Mucosa of descending colon (tissue), 3 donors: ENCODE results near the gene RPH3AL. TPM values are rescaled to one million over a fixed set of nuclear protein-coding genes. Genes with fewer than 3 reads are reported as not detected.

ENCODE experiments used
- ATAC-seq: fragments of 200-7000 bp; cut with Tn5 transposase; one replicate; pipeline ENCODE4 v1.9.1; 2020; ENCODE audit warnings: mild to moderate bottlenecking, moderate library complexity
- DNase-seq, 3 donors: peaks; one replicate each; pipeline ENCODE4 v3.0.0-alpha.2; 2020
- H3K36me3 ChIP-seq: fragments of 200-600 bp; one replicate; pipeline ENCODE4 v1.8.0; 2021; ENCODE audit warnings: low read depth, mild to moderate bottlenecking
- H3K4me1 ChIP-seq: fragments of 200-600 bp; one replicate; pipeline ENCODE4 v1.8.0; 2021; ENCODE audit warnings: low read depth, mild to moderate bottlenecking
- H3K4me3 ChIP-seq: fragments of 200-600 bp; one replicate; pipeline ENCODE4 v1.8.0; 2021; ENCODE audit warnings: mild to moderate bottlenecking
- H3K9me3 ChIP-seq: fragments of 200-600 bp; one replicate; pipeline ENCODE4 v1.8.0; 2021; ENCODE audit warnings: mild to moderate bottlenecking
- intact Hi-C, 2 donors: fragments of 100-400 bp; cut with DNase I in 1 of 2; cut with micrococcal nuclease in 1 of 2; formaldehyde crosslinking; loops; one replicate each; pipeline versions ENCODE4 v1.11.0 to v1.11.1; 2022; cut with DNase I, micrococcal nuclease
- total RNA-seq, 3 donors: library from RNA; stranded (reverse); fragmentation: NEBNext Ultra II Directional in 2 of 3; extraction: Animal tissue kit (Norgen Biotek cat#: 25700) in 2 of 3; gene quantifications; one replicate each; pipeline versions ENCODE4 v1.2.1 to v1.2.4, GENCODE V29; 2021 to 2023
- TF ChIP-seq, protein P1 (sequence below): fragments of 200-600 bp; IDR thresholded peaks from one replicate; pipeline ENCODE4 v1.8.0; 2022; ENCODE audit warnings: antibody characterized with exemption, mild to moderate bottlenecking
- donor health status: DM: no; HTN: no; CAD: no; lungs with moderate emphysema.
- donor health status: DM: no; HTN: no; CAD: no.
- donor health status: DM: no; HTN: yes; CAD: no.

The RPH3AL gene
- total RNA-seq, 3 donors from 2014 or later, result 24.0 to 44.1 (median 36.7) TPM

DNA sequence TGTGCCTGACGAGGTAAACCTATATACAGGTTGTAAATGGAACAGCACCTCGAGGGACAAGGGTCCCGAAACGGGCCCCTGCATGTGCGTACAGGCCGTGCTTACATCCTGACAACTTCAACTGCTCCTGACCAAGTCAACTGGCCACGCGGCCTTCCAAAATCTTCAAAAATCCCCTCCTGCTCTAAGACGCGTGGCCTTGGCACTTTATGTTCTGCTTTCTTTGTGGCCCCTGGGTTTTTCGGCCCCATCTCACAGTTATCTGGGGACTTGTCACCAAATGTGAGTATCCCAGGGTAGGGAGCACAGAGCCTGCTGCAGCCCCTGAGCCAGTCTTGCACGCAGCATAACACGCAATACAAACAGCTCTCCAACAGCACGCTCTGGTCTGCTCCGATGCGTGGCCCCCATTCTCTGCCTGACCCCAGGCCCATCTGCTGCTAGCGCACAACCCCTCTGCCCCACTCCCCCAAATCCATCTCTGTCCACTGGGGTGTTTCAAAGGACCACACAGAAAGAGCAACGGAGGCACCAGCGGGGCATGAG, 659 bp downstream of the RPH3AL start:
- peaks cover 52% of the 10 kb centered on the region for H3K4me1 ChIP-seq

DNA sequence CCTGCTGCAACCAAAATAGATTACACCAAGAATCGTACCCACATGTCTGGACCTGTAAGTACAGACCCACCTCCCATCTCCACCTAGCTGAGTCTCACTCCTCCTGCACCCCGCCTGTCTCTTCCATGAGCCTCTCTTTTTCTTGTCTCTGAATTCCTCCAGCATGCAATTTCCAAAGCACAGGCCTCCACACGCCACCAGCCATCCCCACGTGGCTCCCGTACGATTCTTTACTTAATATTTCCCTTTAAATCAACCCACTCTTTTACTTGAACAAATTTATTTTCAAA, 1.2 kb downstream of the RPH3AL start:
- intact Hi-C loops, result no loop called here
- Histone ChIP-seq H3K4me3 (no peak overlapping the region), H3K9me3 (no peaks in the 10 kb centered on the region), H3K4me1 (peaks cover 52% of the 10 kb centered on the region), H3K36me3 (no peaks in the 10 kb centered on the region)
- peak in 1 of 3 donors; percentile 29 for DNase-seq
- TF ChIP-seq, protein P1, sequence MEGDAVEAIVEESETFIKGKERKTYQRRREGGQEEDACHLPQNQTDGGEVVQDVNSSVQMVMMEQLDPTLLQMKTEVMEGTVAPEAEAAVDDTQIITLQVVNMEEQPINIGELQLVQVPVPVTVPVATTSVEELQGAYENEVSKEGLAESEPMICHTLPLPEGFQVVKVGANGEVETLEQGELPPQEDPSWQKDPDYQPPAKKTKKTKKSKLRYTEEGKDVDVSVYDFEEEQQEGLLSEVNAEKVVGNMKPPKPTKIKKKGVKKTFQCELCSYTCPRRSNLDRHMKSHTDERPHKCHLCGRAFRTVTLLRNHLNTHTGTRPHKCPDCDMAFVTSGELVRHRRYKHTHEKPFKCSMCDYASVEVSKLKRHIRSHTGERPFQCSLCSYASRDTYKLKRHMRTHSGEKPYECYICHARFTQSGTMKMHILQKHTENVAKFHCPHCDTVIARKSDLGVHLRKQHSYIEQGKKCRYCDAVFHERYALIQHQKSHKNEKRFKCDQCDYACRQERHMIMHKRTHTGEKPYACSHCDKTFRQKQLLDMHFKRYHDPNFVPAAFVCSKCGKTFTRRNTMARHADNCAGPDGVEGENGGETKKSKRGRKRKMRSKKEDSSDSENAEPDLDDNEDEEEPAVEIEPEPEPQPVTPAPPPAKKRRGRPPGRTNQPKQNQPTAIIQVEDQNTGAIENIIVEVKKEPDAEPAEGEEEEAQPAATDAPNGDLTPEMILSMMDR, result no peak
- ATAC-seq, result no peak

More for the DNA sequence above, 659 bp downstream of the RPH3AL start:
- no peak for DNase-seq
- intact Hi-C loops, result no loop called here
- no peak for ATAC-seq
- Histone ChIP-seq H3K36me3 (no peaks in the 10 kb centered on the region), H3K4me3 (no peak overlapping the region), H3K9me3 (no peaks in the 10 kb centered on the region)
- TF ChIP-seq, protein P1, result no peak

DNA sequence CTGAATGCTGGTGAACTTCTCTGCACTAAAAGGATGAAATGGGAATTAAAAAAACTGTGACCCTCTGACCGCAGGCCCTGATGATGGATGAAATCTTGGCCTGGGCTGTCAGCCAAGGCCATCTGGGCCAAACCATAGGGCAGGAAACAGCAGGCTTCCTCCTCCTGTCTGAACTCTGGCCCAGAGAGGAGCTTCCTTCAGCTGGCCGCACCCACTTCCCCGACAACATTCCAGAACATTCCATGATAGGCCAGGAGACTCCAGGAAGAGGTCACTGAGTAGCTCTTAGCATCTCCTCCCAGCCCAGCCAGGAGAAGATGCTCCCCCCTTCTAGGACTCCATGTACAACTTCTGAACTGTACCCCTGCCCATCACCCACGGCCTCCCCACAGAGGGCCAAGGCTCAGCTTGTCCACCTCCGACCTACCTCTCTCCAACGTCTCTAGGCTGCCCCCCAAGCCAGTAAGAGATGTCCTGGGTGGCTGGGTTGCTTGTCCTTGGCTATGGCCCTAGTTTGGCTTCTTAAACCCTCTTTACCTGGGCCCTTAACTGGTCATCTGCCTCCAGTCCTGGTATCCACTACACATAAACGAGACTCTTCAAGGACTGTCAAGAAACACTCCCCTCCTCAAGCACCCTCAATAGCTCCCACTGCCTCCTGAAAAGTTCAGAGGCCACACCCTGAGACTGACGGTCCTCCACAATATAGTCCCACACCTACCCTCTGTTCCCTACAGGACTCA, 1.7 kb downstream of the RPH3AL start:
- Histone ChIP-seq H3K4me1 (peaks cover 52% of the 10 kb centered on the region), H3K9me3 (no peaks in the 10 kb centered on the region), H3K4me3 (no peak overlapping the region), H3K36me3 (no peaks in the 10 kb centered on the region)
- TF ChIP-seq, protein P1, result no peak
- intact Hi-C loops, result no loop called here
- peak; percentile 84 to 94 (median 87) for DNase-seq
- ATAC-seq, result peak; percentile 78

DNA sequence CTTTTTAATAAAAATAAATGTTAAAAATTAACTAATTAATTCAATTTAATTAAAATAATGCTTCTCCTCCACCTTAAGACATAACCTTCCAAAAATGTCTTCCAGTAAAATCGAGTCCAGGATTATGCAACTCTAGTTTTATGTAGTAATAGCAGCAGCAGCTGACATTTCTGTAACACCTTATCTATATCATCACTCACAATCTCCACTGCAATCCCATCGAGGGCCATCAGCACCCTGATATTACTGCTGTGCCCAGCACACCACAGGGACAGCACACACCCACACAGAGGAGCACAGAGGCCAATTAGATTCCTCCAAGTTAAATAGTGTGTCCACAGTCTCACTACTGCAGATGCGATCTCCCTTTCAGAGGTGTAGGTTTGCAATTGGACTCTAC, 2.9 kb downstream of the RPH3AL start:
- DNase-seq (no peak), ATAC-seq (no peak)
- Histone ChIP-seq H3K4me3 (no peak overlapping the region), H3K4me1 (peaks cover 52% of the 10 kb centered on the region), H3K36me3 (no peaks in the 10 kb centered on the region), H3K9me3 (no peaks in the 10 kb centered on the region)
- intact Hi-C loops, result no loop called here
- TF ChIP-seq, protein P1, result no peak

DNA sequence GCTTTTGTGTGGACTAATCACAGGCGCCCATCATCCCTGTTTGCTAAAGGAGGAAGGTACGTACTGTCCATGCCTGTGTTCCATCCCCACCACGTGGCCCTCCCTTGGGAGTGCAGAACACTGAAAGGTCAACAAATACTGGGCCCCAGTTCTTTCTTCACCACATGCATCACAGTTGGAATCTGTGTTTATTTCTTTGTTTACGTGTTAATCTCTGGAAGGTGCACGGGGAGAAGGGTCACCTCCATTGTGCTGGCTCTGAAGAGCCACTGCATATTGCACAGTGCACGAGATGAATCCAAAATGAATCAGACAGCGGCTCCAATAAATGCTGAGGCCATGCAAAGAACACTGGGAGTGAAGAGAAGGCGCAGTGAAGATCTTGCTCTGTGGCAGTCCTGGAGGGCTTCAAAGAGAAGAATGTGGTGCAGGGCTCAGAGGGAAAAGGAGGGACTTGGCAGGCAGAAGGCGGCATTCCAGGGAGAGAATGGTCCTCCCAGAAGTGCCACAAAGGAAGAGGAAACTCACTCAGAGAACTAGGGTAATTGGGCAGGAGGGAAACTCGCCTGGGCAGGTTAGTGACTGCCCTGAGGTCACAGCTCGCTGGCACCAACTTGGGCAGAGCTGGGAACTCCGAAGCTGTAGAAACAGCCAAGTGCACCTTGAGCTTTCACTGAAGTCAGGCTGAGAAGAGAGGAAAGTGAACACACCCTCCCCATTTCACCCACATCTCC, 3.7 kb downstream of the RPH3AL start:
- ATAC-seq (peak; percentile 53), DNase-seq (peak; percentile 67 to 75 (median 71))
- TF ChIP-seq, protein P1, result no peak
- Histone ChIP-seq H3K4me1 (peaks cover 52% of the 10 kb centered on the region), H3K4me3 (no peak overlapping the region), H3K36me3 (no peaks in the 10 kb centered on the region), H3K9me3 (no peaks in the 10 kb centered on the region)
- intact Hi-C loops, result no loop called here
